Peyer's patch (tissue), 4 donors: ENCODE data around the gene HNMT.

Experiments used
- CTCF ChIP-seq, 6 experiments: fragments of 450-650 bp in 4 of 6; fragments of 200-600 bp in 2 of 6; sonication (generic) in 1 of 6; IDR thresholded peaks; one replicate each; pipeline ENCODE4 v1.5.1; 2017 to 2019; ENCODE audit warnings: antibody characterized with exemption in 6 of 6, mild to moderate bottlenecking in 3 of 6, moderate library complexity in 1 of 6
- POLR2A ChIP-seq, 2 donors: fragments of 450-650 bp; IDR thresholded peaks; one replicate each; pipeline ENCODE4 v1.5.1; 2017; ENCODE audit warnings: antibody characterized with exemption in 2 of 2, mild to moderate bottlenecking in 2 of 2, moderate library complexity in 2 of 2

DNA sequence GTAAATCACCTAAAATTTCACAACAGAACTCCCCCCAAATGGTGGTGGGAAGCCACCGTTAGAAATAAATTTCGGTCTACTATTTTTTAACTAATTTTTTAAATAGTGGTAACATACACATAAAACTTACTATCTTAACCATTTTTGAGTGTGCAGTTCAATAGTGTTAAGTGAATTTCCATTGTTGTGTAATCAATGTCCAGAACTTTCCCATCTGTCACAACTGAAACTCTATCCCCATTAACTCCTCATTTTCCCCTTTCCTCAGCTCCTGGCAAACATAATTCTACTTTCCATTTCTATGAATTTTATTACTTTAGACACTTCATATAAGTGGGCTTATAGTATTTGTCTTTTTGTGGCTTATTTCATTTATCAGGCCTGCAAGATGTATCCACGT, 34.1 kb upstream of the HNMT start:
- TF ChIP-seq CTCF (IDR thresholded peaks at IDR 0.05) = no peak
- TF ChIP-seq POLR2A (IDR thresholded peaks at IDR 0.05) = no peak
